CD4-positive, alpha-beta T cell treated with Interleukin-6 for 4 hours (primary cell): ENCODE measurements around the gene EXD1.
"Not testable (repeated sequence)": the region's sequence is repeated elsewhere in the genome, so short reads cannot be mapped to it uniquely, and the experiment has no call there.

ENCODE experiments used
- DNase-seq: peaks from one replicate; pipeline ENCODE4 v3.0.0-alpha.2; 2020; ENCODE audit warnings: mixed read lengths

EXD1 gene, protein sequence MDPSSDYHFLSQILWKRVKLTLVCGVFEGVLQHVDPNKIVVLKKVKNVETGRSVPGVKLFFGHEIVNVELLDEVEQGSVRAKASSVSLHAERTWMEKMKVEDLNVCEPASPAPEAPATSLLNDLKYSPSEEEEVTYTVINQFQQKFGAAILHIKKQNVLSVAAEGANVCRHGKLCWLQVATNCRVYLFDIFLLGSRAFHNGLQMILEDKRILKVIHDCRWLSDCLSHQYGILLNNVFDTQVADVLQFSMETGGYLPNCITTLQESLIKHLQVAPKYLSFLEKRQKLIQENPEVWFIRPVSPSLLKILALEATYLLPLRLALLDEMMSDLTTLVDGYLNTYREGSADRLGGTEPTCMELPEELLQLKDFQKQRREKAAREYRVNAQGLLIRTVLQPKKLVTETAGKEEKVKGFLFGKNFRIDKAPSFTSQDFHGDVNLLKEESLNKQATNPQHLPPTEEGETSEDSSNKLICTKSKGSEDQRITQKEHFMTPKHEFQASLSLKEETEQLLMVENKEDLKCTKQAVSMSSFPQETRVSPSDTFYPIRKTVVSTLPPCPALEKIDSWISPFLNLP

DNA sequence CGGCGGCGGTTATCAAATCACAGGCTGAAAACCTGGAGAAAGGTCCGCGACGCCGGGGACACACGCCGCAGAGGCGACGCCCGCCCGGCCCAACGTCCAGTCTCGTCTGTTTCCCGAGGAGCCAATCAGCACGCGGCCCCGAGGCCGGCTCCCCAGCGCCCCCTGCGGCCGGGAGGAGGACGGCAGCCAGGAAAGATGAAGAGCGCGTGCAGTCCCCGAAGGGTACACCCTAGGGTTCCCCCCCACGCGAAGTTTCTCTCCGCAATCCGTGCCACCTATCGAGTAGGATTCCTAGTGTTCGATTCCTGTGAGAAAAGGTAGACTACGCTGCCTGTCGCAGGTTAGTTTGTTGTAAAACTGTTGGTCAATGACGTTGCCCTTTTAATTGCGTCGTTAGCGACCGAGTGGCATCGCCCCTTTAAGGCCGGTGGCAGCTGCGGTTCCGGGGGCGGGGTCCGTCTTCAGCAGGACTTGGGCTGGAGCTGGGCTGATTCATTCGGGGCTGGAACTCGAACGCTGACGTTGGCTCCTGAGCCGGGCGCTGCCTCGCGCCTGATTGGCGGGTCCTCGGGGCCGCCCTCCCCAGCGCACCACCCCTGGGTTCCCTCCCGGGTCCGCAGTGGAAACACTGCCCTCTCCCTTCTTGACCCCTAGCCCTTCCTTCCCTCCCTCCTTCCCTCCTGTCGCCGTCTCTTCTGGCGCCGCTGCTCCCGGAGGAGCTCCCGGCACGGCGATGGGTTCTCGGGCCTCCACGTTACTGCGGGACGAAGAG, at the start of gene EXD1, which contains the start of gene CHP1:
Gene EXD1, minus strand, starts transcription at position 108 of the 772 bp plus-strand sequence. CDS start 4,182 bp downstream, outside the sequence.
Gene CHP1, plus strand, starts transcription at position 619 of the 772 bp plus-strand sequence. Its CDS starts 115 bp downstream, at position 734.
- peak; percentile 97 for DNase-seq

- DNase-seq, result no peak
Observed at GRCh38 chr15:41279535-41280283, 49.2 kb upstream of the EXD1 start.

GRCh38 chr15:41278319-41278718, 47.8 kb upstream of the EXD1 start:
- no peak for DNase-seq

DNA sequence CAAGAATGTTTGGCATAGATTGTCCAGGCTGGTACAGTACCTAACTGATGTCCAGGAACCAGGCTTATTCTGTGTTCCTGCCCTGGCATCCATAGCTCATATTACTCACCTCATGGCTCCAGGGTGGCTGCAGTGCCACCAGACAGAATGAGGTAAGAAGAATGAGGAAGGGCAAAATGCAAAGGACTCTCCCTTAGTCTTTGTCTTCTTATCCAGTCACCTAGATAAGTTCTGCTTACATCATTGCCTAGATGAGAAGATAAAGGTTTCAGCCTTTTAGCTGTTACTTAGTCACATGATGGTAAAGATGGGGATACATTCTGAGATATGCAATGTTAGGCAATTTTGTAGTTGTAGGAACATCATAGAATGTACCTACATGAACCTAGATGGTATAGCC, 46.3 kb upstream of the EXD1 start:
- DNase-seq, result no peak

GRCh38 chr15:41269887-41270286, 39.3 kb upstream of the EXD1 start:
- no peak for DNase-seq

GRCh38 chr15:41263891-41264351, 33.4 kb upstream of the EXD1 start:
- no peak for DNase-seq

- DNase-seq, result no peak
Observed at GRCh38 chr15:41262571-41262970, 32.0 kb upstream of the EXD1 start.

- not testable (repeated sequence) for DNase-seq
Observed at GRCh38 chr15:41260924-41261323, 30.4 kb upstream of the EXD1 start.

- DNase-seq, result no peak
Observed at GRCh38 chr15:41259546-41260189, 29.1 kb upstream of the EXD1 start.

DNA sequence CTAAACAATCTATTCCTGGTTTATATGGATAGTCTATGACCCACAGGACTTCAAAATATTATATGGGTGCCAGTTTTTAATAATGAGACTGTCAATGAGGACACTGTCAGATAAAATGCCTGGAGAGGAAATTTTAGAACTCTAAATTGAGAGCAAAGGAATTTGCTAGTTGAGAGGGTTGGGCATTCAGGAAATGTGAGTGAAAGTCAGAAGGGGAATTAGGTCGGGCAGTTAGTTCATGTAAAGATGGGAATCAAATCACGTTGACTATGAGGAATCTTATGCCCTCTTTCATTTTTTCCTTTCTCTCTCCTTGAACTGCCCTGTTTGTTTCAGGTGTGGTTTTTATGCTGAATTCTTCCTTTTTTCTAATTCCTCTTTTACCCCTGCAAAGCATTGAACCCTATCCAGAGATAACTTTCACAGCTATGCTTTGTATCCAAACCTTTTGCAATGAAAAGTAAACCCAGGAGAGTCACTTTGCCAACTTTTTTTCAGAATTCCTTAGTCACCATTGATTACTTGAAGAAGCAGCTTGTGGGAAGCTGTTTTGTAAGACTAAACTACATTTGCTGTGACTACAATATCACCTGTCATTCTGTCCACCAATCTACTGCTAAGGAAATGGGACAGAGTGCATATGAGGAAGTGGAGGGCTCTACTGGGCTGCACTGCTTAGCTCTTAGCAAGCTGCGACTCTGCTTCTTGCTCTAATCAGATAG, 28.4 kb upstream of the EXD1 start:
- DNase-seq, result no peak

- DNase-seq, result no peak
Observed at GRCh38 chr15:41256577-41257038, 26.1 kb upstream of the EXD1 start.

DNA sequence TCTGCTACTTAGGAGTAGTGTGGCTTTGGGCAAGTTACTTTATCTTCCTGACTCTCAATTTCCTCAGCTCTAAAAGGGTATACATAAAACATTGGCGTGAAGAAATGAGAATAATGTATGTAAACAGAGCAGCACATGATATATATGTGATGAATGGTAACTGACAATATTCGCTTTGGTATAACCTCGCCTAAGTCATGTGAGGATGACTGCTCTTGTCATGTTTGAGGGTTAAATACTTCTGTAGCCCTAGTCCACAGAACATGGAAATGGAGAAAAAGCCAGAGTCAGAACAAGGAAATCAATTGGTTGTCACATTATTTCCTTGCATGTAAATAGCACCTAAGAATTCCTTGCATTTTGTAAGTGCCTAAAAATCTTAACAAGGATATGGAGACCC, 25.5 kb upstream of the EXD1 start:
- DNase-seq, result no peak

- no peak for DNase-seq
Observed at GRCh38 chr15:41254560-41254959, 24.0 kb upstream of the EXD1 start.

DNA sequence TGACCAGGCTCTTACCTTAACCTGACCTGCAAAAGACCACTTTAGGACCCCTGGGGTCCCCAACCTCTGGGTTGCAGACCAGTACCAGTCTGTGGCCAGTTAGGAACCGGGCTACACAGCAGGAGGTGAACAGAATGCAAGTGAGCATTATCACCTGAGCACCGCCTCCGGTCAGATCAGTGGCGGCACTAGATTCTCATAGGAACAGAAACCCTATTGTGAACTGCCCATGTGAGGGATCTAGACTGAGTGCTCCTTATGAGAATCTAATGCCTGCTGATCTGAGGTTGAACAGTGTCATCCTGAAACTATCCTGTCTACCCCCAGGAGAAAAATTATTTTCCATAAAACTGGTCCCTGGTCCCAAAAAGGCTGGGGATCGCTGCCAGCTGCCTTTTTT, 20.9 kb upstream of the EXD1 start:
- DNase-seq, result no peak

GRCh38 chr15:41250745-41251144, 20.2 kb upstream of the EXD1 start:
- DNase-seq, result not testable (repeated sequence)

DNA sequence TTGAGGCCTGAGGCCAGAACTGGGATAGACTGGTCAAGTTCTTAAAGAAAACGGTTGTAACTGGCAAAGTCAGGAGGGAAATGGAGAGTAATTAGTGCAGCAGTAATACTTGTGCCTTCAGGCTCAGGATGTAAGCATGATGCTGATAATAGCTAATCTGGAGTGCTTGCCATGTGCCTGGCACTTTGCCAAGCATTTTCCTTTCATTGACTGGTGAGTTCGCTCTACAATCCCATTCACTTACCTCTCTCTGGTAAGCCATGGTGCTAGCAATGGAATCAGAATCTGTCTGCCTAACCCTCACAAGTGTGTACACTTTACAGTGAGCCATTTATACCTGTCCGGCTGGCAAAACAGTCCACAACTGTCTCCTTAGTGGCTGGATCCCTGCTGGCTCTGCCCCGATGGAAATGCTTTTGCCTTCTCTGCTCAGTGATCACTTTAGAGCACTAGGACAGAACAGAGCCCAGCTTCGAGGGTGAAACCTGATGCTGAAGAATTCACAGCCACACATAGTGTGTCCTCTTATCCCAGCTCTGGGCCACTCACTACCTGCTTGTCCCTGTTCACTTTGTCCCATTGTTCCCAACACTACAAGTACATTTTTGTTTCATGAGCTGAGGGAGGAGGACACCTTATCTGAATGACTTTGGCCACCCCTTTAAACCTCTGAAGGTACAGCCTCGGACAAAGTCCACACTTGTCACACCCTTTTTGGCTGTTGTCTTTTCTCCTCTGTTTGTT, 10.8 kb upstream of the EXD1 start:
- DNase-seq, result no peak

DNA sequence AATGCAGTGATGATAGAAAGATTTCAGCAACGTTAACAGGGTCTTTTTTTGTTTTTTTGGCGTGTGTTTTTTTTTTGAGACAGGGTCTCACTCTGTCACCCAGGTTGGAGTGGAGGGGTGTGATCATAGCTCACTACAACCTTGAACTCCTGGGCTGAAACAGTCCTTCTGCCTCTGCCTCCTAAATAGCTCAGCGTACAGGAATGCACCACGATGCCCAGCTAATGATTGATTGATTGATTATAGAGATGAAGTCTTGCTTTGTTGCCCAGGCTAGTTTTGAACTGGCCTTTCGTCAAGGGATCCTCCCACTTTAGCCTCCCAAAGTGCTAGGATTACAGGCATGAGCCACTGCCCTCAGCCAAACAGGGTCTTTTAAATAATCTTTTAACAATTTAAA, 7.5 kb upstream of the EXD1 start:
- DNase-seq, result no peak

GRCh38 chr15:41235929-41236328, 5.4 kb upstream of the EXD1 start:
- DNase-seq, result no peak

DNA sequence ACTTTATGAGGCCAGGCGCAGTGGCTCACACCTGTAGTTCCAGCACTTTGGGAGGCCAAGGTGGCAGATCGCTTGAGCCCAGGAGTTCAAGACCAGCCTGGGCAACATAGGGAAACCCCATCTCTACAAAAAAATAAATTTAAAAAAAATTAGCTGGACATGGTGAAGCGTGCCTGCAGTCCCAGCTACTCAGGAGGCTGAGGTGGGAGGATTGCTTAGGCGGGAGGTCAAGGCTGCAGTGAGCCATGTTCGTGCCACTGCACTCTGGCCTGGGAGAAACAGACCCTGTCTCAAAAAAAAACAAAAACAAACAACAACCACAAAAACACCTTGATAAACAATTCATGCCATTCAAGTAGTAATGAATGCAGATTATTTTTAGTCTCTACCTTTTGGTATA, 4.7 kb upstream of the EXD1 start:
- DNase-seq, result not testable (repeated sequence)

- no peak for DNase-seq
Observed at GRCh38 chr15:41233367-41233771, 2.8 kb upstream of the EXD1 start.
